Activated naive CD4-positive, alpha-beta T cell treated with anti-CD3 and anti-CD28 coated beads, Interleukin-2, amount 50 U/mL, for 72 hours (primary cell): Measurements from ENCODE around the gene BICC1. TPM values are rescaled to one million over a fixed set of nuclear protein-coding genes. Genes with fewer than 3 reads are reported as not detected.

Experiments
- ATAC-seq, 2 donors: fragments of 150-1000 bp; cut with Tn5 transposase; 2 replicates each; pipeline ENCODE4 v1.10.0; 2021; ENCODE audit warnings: mild to moderate bottlenecking in 2 of 2, moderate library complexity in 2 of 2
- DNase-seq, 2 donors: peaks; one replicate each; pipeline ENCODE4 v3.0.0; 2021 to 2022; ENCODE audit warnings: low spot score in 2 of 2
- H3K27ac Mint-ChIP-seq, 2 donors: one replicate each; pipeline ENCODE4 v1.8.0; 2022; ENCODE audit warnings: mild to moderate bottlenecking in 2 of 2, mixed read lengths in 2 of 2
- H3K36me3 Mint-ChIP-seq, 2 donors: one replicate each; pipeline ENCODE4 v1.8.0; 2022; ENCODE audit warnings: mixed read lengths in 2 of 2
- H3K9me3 Mint-ChIP-seq, 2 donors: one replicate each; pipeline ENCODE4 v1.8.0; 2022; ENCODE audit warnings: mixed read lengths in 2 of 2
- total RNA-seq, 2 donors: library from RNA; stranded (reverse); gene quantifications; one replicate each; pipeline ENCODE4 v1.2.3, GENCODE V29; 2022

BICC1 gene
- total RNA-seq, 2 donors from 2014 or later: 0.10 TPM; not detected in 1

GRCh38 chr10:58778966-58779365, 266.3 kb downstream of the BICC1 start:
- Mint-ChIP-seq H3K27ac (no peak overlapping the region), H3K9me3 (no peaks in the 10 kb centered on the region), H3K36me3 (no peaks in the 10 kb centered on the region)
- no peak for ATAC-seq
- DNase-seq: no peak

GRCh38 chr10:58779594-58779993, 266.9 kb downstream of the BICC1 start:
- no peaks in the 10 kb centered on the region for H3K9me3 Mint-ChIP-seq
- H3K27ac Mint-ChIP-seq: no peak overlapping the region
- no peaks in the 10 kb centered on the region for H3K36me3 Mint-ChIP-seq
- no peak for DNase-seq
- no peak for ATAC-seq

GRCh38 chr10:58780476-58780875, 267.8 kb downstream of the BICC1 start:
- DNase-seq: no peak
- Mint-ChIP-seq H3K9me3 (no peaks in the 10 kb centered on the region), H3K27ac (no peak overlapping the region), H3K36me3 (no peaks in the 10 kb centered on the region)
- ATAC-seq: no peak

GRCh38 chr10:58781873-58782488, 269.3 kb downstream of the BICC1 start:
- no peaks in the 10 kb centered on the region for H3K9me3 Mint-ChIP-seq
- ATAC-seq (peak in 1 of 2 donors; percentile 49), DNase-seq (peak in 1 of 2 donors; percentile 8)
- no peaks in the 10 kb centered on the region for H3K36me3 Mint-ChIP-seq
- no peak overlapping the region for H3K27ac Mint-ChIP-seq

- ATAC-seq (no peak), DNase-seq (no peak)
- Mint-ChIP-seq H3K27ac (no peak overlapping the region), H3K9me3 (no peaks in the 10 kb centered on the region), H3K36me3 (no peaks in the 10 kb centered on the region)
These were observed 270.5 kb downstream of the BICC1 start for GRCh38 chr10:58782876-58783851.

- ATAC-seq: no peak
- no peak for DNase-seq
- no peaks in the 10 kb centered on the region for H3K36me3 Mint-ChIP-seq
- H3K9me3 Mint-ChIP-seq: no peaks in the 10 kb centered on the region
- H3K27ac Mint-ChIP-seq: no peak overlapping the region
These were observed 271.7 kb downstream of the BICC1 start for GRCh38 chr10:58784361-58784760.

GRCh38 chr10:58785354-58785753, 272.7 kb downstream of the BICC1 start:
- no peak for ATAC-seq
- no peak overlapping the region for H3K27ac Mint-ChIP-seq
- no peaks in the 10 kb centered on the region for H3K36me3 Mint-ChIP-seq
- no peaks in the 10 kb centered on the region for H3K9me3 Mint-ChIP-seq
- DNase-seq: no peak

- DNase-seq (no peak), ATAC-seq (no peak)
- no peaks in the 10 kb centered on the region for H3K9me3 Mint-ChIP-seq
- no peaks in the 10 kb centered on the region for H3K36me3 Mint-ChIP-seq
- no peak overlapping the region for H3K27ac Mint-ChIP-seq
These were observed 278.5 kb downstream of the BICC1 start for GRCh38 chr10:58791137-58791536.

- H3K27ac Mint-ChIP-seq: no peak overlapping the region
- DNase-seq (no peak), ATAC-seq (no peak)
- H3K9me3 Mint-ChIP-seq: no peaks in the 10 kb centered on the region
- H3K36me3 Mint-ChIP-seq: no peaks in the 10 kb centered on the region
These were observed 282.9 kb downstream of the BICC1 start for GRCh38 chr10:58795560-58795959.

GRCh38 chr10:58796242-58796641, 283.6 kb downstream of the BICC1 start:
- H3K9me3 Mint-ChIP-seq: no peaks in the 10 kb centered on the region
- no peak for ATAC-seq
- H3K27ac Mint-ChIP-seq: no peak overlapping the region
- H3K36me3 Mint-ChIP-seq: no peaks in the 10 kb centered on the region
- no peak for DNase-seq

GRCh38 chr10:58796824-58797223, 284.2 kb downstream of the BICC1 start:
- DNase-seq (no peak), ATAC-seq (no peak)
- H3K36me3 Mint-ChIP-seq: no peaks in the 10 kb centered on the region
- no peaks in the 10 kb centered on the region for H3K9me3 Mint-ChIP-seq
- H3K27ac Mint-ChIP-seq: no peak overlapping the region

- no peak for ATAC-seq
- no peak for DNase-seq
- H3K36me3 Mint-ChIP-seq: no peaks in the 10 kb centered on the region
- H3K27ac Mint-ChIP-seq: no peak overlapping the region
- no peaks in the 10 kb centered on the region for H3K9me3 Mint-ChIP-seq
These were observed 284.7 kb downstream of the BICC1 start for GRCh38 chr10:58797356-58797755.

GRCh38 chr10:58802047-58802446, 289.4 kb downstream of the BICC1 start:
- Mint-ChIP-seq H3K9me3 (no peaks in the 10 kb centered on the region), H3K27ac (no peak overlapping the region), H3K36me3 (no peaks in the 10 kb centered on the region)

GRCh38 chr10:58806323-58806722, 293.7 kb downstream of the BICC1 start:
- no peaks in the 10 kb centered on the region for H3K36me3 Mint-ChIP-seq
- ATAC-seq (no peak), DNase-seq (no peak)
- no peak overlapping the region for H3K27ac Mint-ChIP-seq
- H3K9me3 Mint-ChIP-seq: no peaks in the 10 kb centered on the region

More at GRCh38 chr10:58802047-58802446, 289.4 kb downstream of the BICC1 start:
- DNase-seq (no peak), ATAC-seq (no peak)

- Mint-ChIP-seq H3K36me3 (no peaks in the 10 kb centered on the region), H3K9me3 (no peaks in the 10 kb centered on the region), H3K27ac (no peak overlapping the region)
- DNase-seq: no peak
- no peak for ATAC-seq
These were observed 294.4 kb downstream of the BICC1 start for GRCh38 chr10:58806970-58807628.

GRCh38 chr10:58807629-58808022, 295.0 kb downstream of the BICC1 start:
- DNase-seq (no peak), ATAC-seq (no peak)
- Mint-ChIP-seq H3K36me3 (no peaks in the 10 kb centered on the region), H3K9me3 (no peaks in the 10 kb centered on the region), H3K27ac (no peak overlapping the region)

GRCh38 chr10:58810751-58811150, 298.1 kb downstream of the BICC1 start:
- Mint-ChIP-seq H3K27ac (no peak overlapping the region), H3K9me3 (no peaks in the 10 kb centered on the region), H3K36me3 (no peaks in the 10 kb centered on the region)
- no peak for DNase-seq
- ATAC-seq: no peak
